Trophoblast cell (in vitro differentiated cells and primary cell): Measurements from ENCODE around the gene CD99.
A peak's percentile ranks its signal among the peaks of the same experiment; 100 is the strongest.

Experiments used
- DNase-seq, 2 donors: peaks; one replicate each; pipeline ENCODE4 v3.0.0-alpha.2; 2016
- H2AFZ ChIP-seq: 2 replicates; pipeline ENCODE4 v1.6.1; 2013; ENCODE audit warnings: low read length, moderate library complexity, mild to moderate bottlenecking; ENCODE audit not compliant: insufficient read depth, poor library complexity
- H2AK5ac ChIP-seq: 2 replicates; pipeline ENCODE4 v1.6.1; 2013; ENCODE audit warnings: mild to moderate bottlenecking, low read length
- H2BK120ac ChIP-seq: 2 replicates; pipeline ENCODE4 v1.6.1; 2013; ENCODE audit warnings: low read length, mild to moderate bottlenecking, moderate library complexity; ENCODE audit not compliant: insufficient read depth, poor library complexity
- H2BK12ac ChIP-seq: 2 replicates; pipeline ENCODE4 v1.6.1; 2013; ENCODE audit warnings: mild to moderate bottlenecking, low read length, moderate library complexity
- H2BK5ac ChIP-seq: 2 replicates; pipeline ENCODE4 v1.6.1; 2013; ENCODE audit warnings: low read length, low read depth, moderate library complexity, mild to moderate bottlenecking; ENCODE audit not compliant: poor library complexity
- H3K14ac ChIP-seq: 2 replicates; pipeline ENCODE4 v1.6.1; 2013; ENCODE audit warnings: mild to moderate bottlenecking, low read length
- H3K18ac ChIP-seq: 2 replicates; pipeline ENCODE4 v1.6.1; 2013; ENCODE audit warnings: mild to moderate bottlenecking, low read length
- H3K23ac ChIP-seq: 2 replicates; pipeline ENCODE4 v1.6.1; 2013; ENCODE audit warnings: low read length
- H3K27ac ChIP-seq: 2 replicates; pipeline ENCODE4 v1.5.1; 2013; ENCODE audit warnings: low read depth, mild to moderate bottlenecking, inconsistent platforms, low read length, moderate library complexity
- H3K27me3 ChIP-seq: 2 replicates; pipeline ENCODE4 v1.6.1; 2013; ENCODE audit warnings: inconsistent platforms, mild to moderate bottlenecking, low read length, moderate library complexity; ENCODE audit not compliant: insufficient read depth
- H3K36me3 ChIP-seq, 2 experiments: 1 replicate in 1 of 2; 2 replicates in 1 of 2; pipeline ENCODE4 v1.6.1; 2013; ENCODE audit warnings: low read length in 2 of 2, mild to moderate bottlenecking in 2 of 2, moderate library complexity in 1 of 2; ENCODE audit not compliant: insufficient read depth in 2 of 2, control insufficient read depth in 1 of 2
- H3K4ac ChIP-seq: 2 replicates; pipeline ENCODE4 v1.6.1; 2013; ENCODE audit warnings: low read depth, mild to moderate bottlenecking, low read length, moderate library complexity
- H3K4me1 ChIP-seq, 2 experiments: 1 replicate in 1 of 2; 2 replicates in 1 of 2; pipeline ENCODE4 v1.6.1; 2013; ENCODE audit warnings: low read length in 2 of 2, mild to moderate bottlenecking in 2 of 2, moderate library complexity in 1 of 2; ENCODE audit not compliant: insufficient read depth in 2 of 2, control insufficient read depth in 1 of 2
- H3K4me2 ChIP-seq: 2 replicates; pipeline ENCODE4 v1.6.1; 2013; ENCODE audit warnings: inconsistent platforms, mild to moderate bottlenecking, low read length, moderate library complexity
- H3K4me3 ChIP-seq: 2 replicates; pipeline ENCODE4 v1.5.1; 2013; ENCODE audit warnings: mild to moderate bottlenecking, low read depth, low read length, inconsistent platforms
- H3K79me1 ChIP-seq: one replicate; pipeline ENCODE4 v1.6.1; 2013; ENCODE audit warnings: low read length
- H3K79me2 ChIP-seq: 2 replicates; pipeline ENCODE4 v1.6.1; 2013; ENCODE audit warnings: low read length, mild to moderate bottlenecking; ENCODE audit not compliant: control insufficient read depth, insufficient read depth, poor library complexity
- H3K9ac ChIP-seq: 2 replicates; pipeline ENCODE4 v1.6.1; 2013; ENCODE audit warnings: mild to moderate bottlenecking, low read length
- H3K9me3 ChIP-seq: 2 replicates; pipeline ENCODE4 v1.6.1; 2013; ENCODE audit warnings: low read depth, mild to moderate bottlenecking, control low read depth, inconsistent platforms, low read length; ENCODE audit not compliant: insufficient read depth
- H4K12ac ChIP-seq: 2 replicates; pipeline ENCODE4 v1.6.1; 2013; ENCODE audit warnings: low read depth, mild to moderate bottlenecking, low read length, moderate library complexity
- H4K8ac ChIP-seq: 2 replicates; pipeline ENCODE4 v1.6.1; 2013; ENCODE audit warnings: low read depth, mild to moderate bottlenecking, low read length, moderate library complexity
- H4K91ac ChIP-seq: one replicate; pipeline ENCODE4 v1.6.1; 2013; ENCODE audit warnings: low read depth, mild to moderate bottlenecking, low read length, moderate library complexity
- WGBS: extraction: QIAGEN DNeasy Blood & Tissue Kit; methylation state at CpG from one replicate; pipeline ENCODE4 v1.1.7; 2013; ENCODE audit warnings: missing lambda C conversion rate; ENCODE audit not compliant: insufficient read length, insufficient coverage; ENCODE audit errors: extremely low coverage; 5-methylcytosine and 5-hydroxymethylcytosine counted together

CD99 gene

GRCh38 chrX:2685886-2686285 is 5.2 kb upstream of the CD99 start:
- no peak overlapping the region for H4K91ac ChIP-seq
- no peaks in the 10 kb centered on the region for H3K36me3 ChIP-seq
- no peaks in the 10 kb centered on the region for H3K27me3 ChIP-seq
- no peak overlapping the region for H3K4ac ChIP-seq
- H3K4me3 ChIP-seq, result no peak overlapping the region
- no peak overlapping the region for H2BK120ac ChIP-seq
- H3K9ac ChIP-seq, result no peak overlapping the region
- no peaks in the 10 kb centered on the region for H3K79me2 ChIP-seq
- H2AFZ ChIP-seq, result no peak overlapping the region
- peaks cover 3% of the 10 kb centered on the region for H3K9me3 ChIP-seq
- WGBS, result no CpG with 5 or more reads among the region's 5 CpGs
- H3K23ac ChIP-seq, result no peak overlapping the region
- H2AK5ac ChIP-seq, result no peak overlapping the region
- no peak overlapping the region for H4K8ac ChIP-seq
- no peak overlapping the region for H2BK12ac ChIP-seq
- no peak overlapping the region for H3K4me2 ChIP-seq
- no peak for DNase-seq
- no peak overlapping the region for H2BK5ac ChIP-seq
- peaks cover 0 to 6% of the 10 kb centered on the region in 2 experiments for H3K4me1 ChIP-seq
- no peak overlapping the region for H3K18ac ChIP-seq
- H4K12ac ChIP-seq, result no peak overlapping the region
- H3K14ac ChIP-seq, result no peak overlapping the region
- H3K27ac ChIP-seq, result no peak overlapping the region
- peaks cover 6% of the 10 kb centered on the region for H3K79me1 ChIP-seq

- Histone ChIP-seq H3K4me1 (peaks cover 18 to 23% of the 10 kb centered on the region in 2 experiments), H4K12ac (peak overlapping the region; percentile 59), H4K91ac (peak overlapping the region; percentile 66), H2BK120ac (peak overlapping the region; percentile 60), H3K4me3 (peak overlapping the region; percentile 98), H3K4ac (no peak overlapping the region), H3K79me1 (peaks cover 28% of the 10 kb centered on the region), H3K9ac (peak overlapping the region; percentile 37), H3K79me2 (peaks cover 17% of the 10 kb centered on the region), H2BK5ac (peak overlapping the region; percentile 24), H2AFZ (peak overlapping the region; percentile 59), H3K4me2 (peak overlapping the region; percentile 60), H4K8ac (peak overlapping the region; percentile 59), H3K18ac (peak overlapping the region; percentile 79), H3K27me3 (no peaks in the 10 kb centered on the region), H3K27ac (no peak overlapping the region), H3K9me3 (peaks cover 3% of the 10 kb centered on the region), H3K14ac (peak overlapping the region; percentile 34), H3K23ac (no peak overlapping the region), H2BK12ac (peak overlapping the region; percentile 78), H3K36me3 (no peaks in the 10 kb centered on the region), H2AK5ac (peak overlapping the region; percentile 57)
- WGBS, result no CpG with 5 or more reads among the region's 37 CpGs
- no peak for DNase-seq
Observed at GRCh38 chrX:2689773-2690666, 1.1 kb upstream of the CD99 start.

GRCh38 chrX:2691543-2692220 is 587 bp downstream of the CD99 start:
- Histone ChIP-seq H3K14ac (peak overlapping the region; percentile 77), H2AK5ac (peak overlapping the region; percentile 17), H4K91ac (peak overlapping the region; percentile 89), H3K79me2 (peaks cover 24% of the 10 kb centered on the region), H2AFZ (peak overlapping the region; percentile 75), H2BK5ac (peak overlapping the region; percentile 82), H2BK120ac (peak overlapping the region; percentile 60), H3K79me1 (peaks cover 30% of the 10 kb centered on the region), H4K12ac (peak overlapping the region; percentile 29), H3K4ac (peak overlapping the region; percentile 96), H3K9me3 (peaks cover 3% of the 10 kb centered on the region), H3K4me2 (peak overlapping the region; percentile 74), H4K8ac (peak overlapping the region; percentile 55), H3K23ac (no peak overlapping the region), H3K36me3 (no peaks in the 10 kb centered on the region), H3K4me3 (peak overlapping the region; percentile 98), H3K4me1 (peaks cover 22 to 33% of the 10 kb centered on the region in 2 experiments), H3K27me3 (no peaks in the 10 kb centered on the region), H3K27ac (peak overlapping the region; percentile 64), H2BK12ac (peak overlapping the region; percentile 52), H3K9ac (peak overlapping the region; percentile 91), H3K18ac (peak overlapping the region; percentile 73)
- peak in 1 of 2 donors; percentile 26 for DNase-seq
- WGBS, result no CpG with 5 or more reads among the region's 42 CpGs

- Histone ChIP-seq H3K79me1 (peaks cover 30% of the 10 kb centered on the region), H3K9ac (peak overlapping the region; percentile 78), H3K4me1 (peaks cover 29 to 41% of the 10 kb centered on the region in 2 experiments), H3K23ac (no peak overlapping the region), H2AK5ac (peak overlapping the region; percentile 9), H3K79me2 (peaks cover 24% of the 10 kb centered on the region), H2AFZ (peak overlapping the region; percentile 25), H3K18ac (peak overlapping the region; percentile 84), H3K27me3 (no peaks in the 10 kb centered on the region), H3K9me3 (peaks cover 3% of the 10 kb centered on the region), H3K27ac (peak overlapping the region; percentile 64), H4K91ac (peak overlapping the region; percentile 89), H4K8ac (peak overlapping the region; percentile 52), H2BK12ac (peak overlapping the region; percentile 18), H3K36me3 (no peaks in the 10 kb centered on the region), H2BK5ac (peak overlapping the region; percentile 81), H4K12ac (no peak overlapping the region), H3K4ac (peak overlapping the region; percentile 81), H3K4me2 (peak overlapping the region; percentile 74), H3K14ac (peak overlapping the region; percentile 64), H2BK120ac (peak overlapping the region; percentile 52), H3K4me3 (peak overlapping the region; percentile 98)
- WGBS, result no CpG with 5 or more reads among the region's 24 CpGs
- peak; percentile 76 to 86 for DNase-seq
Observed at GRCh38 chrX:2692221-2693112, 1.4 kb downstream of the CD99 start.
